Thyroid gland (tissue), 4 donors: ENCODE measurements around the gene SPARCL1.

ENCODE experiments used
- CTCF ChIP-seq, 6 experiments: fragments of 200-600 bp in 3 of 6; fragments of 450-650 bp in 3 of 6; sonication (generic) in 3 of 6; IDR thresholded peaks; one replicate each; pipeline ENCODE4 v1.5.1; 2016 to 2019; ENCODE audit warnings: antibody characterized with exemption in 6 of 6, mild to moderate bottlenecking in 2 of 6, inconsistent platforms in 1 of 6, moderate library complexity in 1 of 6
- POLR2A ChIP-seq, 2 donors: fragments of 450-650 bp; IDR thresholded peaks; one replicate each; pipeline ENCODE4 v1.6.1; 2017; ENCODE audit warnings: antibody characterized with exemption in 2 of 2, mild to moderate bottlenecking in 2 of 2, moderate library complexity in 1 of 2

- TF ChIP-seq CTCF (IDR thresholded peaks at IDR 0.05) = no peak
- no peak for TF ChIP-seq POLR2A (IDR thresholded peaks at IDR 0.05)
Measured at GRCh38 chr4:87426865-87427517, 102.2 kb downstream of the SPARCL1 start.
